ENCODE measurements around the gene KAZALD1. TPM values are rescaled to one million over a fixed set of nuclear protein-coding genes. Genes with fewer than 3 reads are reported as not detected.

KAZALD1 gene
- polyA plus RNA-seq, 2 of the 4 experiments (the other 2 are of a cell fraction): 4.3 to 4.5 TPM

DNA sequence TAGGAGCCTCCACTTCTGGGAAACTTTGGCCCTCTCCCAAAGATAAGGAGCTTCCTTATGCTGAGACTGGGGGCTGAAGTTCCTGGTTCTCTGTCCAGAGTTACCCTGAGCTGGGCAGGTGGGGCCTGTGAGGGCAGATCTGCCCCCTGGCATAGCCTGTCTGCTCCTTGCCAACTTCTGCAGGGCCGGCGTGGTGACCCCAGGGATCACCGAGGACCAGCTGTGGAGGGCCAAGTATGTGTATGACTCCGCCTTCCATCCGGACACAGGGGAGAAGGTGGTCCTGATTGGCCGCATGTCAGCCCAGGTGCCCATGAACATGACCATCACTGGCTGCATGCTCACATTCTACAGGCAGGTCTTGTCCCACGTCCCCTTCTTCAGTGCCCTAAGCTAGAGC lies 26.5 kb upstream of the KAZALD1 start:
- whole genome bisulfite sequencing (ENCODE audit: missing lambda C conversion rate): 94% methylated on average over 6 of the region's 7 CpGs
- Histone ChIP-seq H3K4me3 (no peak overlapping the region), H3K4me2 (no peak overlapping the region), H3K9me3 (no peaks in the 10 kb centered on the region), H3K27ac (no peak overlapping the region), H3K4me1 (peaks cover 13% of the 10 kb centered on the region)
- no peak for ATAC-seq
- CTCF ChIA-PET: interaction anchor here (1.0 to 59.3 kb wide), 6 partner anchors 10 to 107 kb away, joined by 4 to 2364 read pairs (median 84); partner anchors contain the start of genes KAZALD1 and LZTS2
- FAIRE-seq: no peak
- TF ChIP-seq POLR2A (IDR thresholded peaks at IDR 0.05; ENCODE audit: low read length): no peak
- no peak for TF ChIP-seq FOXS1 (CRISPR knock-in tag; IDR thresholded peaks at IDR 0.05)
- TF ChIP-seq CEBPB (IDR thresholded peaks at IDR 0.05): no peak
- TF ChIP-seq, protein P1, sequence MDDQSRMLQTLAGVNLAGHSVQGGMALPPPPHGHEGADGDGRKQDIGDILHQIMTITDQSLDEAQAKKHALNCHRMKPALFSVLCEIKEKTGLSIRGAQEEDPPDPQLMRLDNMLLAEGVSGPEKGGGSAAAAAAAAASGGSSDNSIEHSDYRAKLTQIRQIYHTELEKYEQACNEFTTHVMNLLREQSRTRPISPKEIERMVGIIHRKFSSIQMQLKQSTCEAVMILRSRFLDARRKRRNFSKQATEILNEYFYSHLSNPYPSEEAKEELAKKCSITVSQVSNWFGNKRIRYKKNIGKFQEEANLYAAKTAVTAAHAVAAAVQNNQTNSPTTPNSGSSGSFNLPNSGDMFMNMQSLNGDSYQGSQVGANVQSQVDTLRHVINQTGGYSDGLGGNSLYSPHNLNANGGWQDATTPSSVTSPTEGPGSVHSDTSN (IDR thresholded peaks at IDR 0.05): no peak
- no peak for TF ChIP-seq EP300 (IDR thresholded peaks at IDR 0.05)
- no peak for TF ChIP-seq HOXB13 (CRISPR knock-in tag; IDR thresholded peaks at IDR 0.05; ENCODE audit: low read depth)
- POLR2A ChIA-PET: interaction anchor here (1.1 kb wide), 1 partner anchor 8 kb away, joined by 3 read pairs; no protein-coding TSS in a partner anchor
- DNase-seq (ENCODE audit: low read depth in 1 of 2, low spot score in 1 of 2): no peak

DNA sequence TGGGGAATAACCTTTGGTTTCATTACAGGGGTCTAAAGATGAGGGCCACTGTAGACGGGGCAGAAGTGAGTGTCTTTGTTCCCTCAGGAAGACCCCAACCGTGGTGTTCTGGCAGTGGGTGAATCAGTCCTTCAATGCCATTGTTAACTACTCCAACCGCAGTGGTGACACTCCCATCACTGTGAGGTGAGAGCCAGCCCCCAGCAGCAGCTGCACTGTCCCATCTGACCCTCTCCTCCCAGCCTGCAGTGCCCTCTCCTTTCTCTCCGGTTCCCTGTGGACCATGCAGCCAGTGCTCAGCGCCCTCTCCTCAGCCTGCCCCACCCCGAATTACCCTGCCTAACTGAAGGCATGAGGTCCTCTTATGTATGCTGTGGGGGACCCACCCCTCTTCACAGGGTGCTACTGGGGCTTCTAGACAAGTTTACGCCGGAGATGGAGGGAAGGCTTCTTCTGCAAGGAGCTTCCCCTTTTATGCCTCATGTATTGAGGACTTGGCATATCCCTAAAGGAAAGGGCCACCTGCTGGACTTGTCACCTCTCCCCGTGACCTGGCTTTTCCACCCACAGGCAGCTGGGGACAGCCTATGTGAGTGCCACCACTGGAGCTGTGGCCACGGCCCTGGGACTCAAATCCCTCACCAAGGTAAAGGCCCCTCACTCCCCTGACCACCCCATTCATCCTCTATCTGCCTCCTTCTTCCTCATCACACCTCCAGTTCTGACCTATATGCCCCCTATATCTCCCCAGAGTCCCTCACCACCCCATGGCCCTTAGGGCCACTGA lies 25.7 kb upstream of the KAZALD1 start:
- Histone ChIP-seq H3K27ac (no peak overlapping the region), H3K4me2 (no peak overlapping the region), H3K9me3 (no peaks in the 10 kb centered on the region), H3K4me1 (peaks cover 12% of the 10 kb centered on the region), H3K4me3 (no peak overlapping the region)
- TF ChIP-seq EHMT2 (IDR thresholded peaks at IDR 0.05; ENCODE audit: low read depth): no peak
- TF ChIP-seq MAFK (IDR thresholded peaks at IDR 0.05; ENCODE audit: partially characterized antibody): no peak
- TF ChIP-seq RCOR1 (IDR thresholded peaks at IDR 0.05; ENCODE audit: low read depth, low read length): no peak
- no peak for TF ChIP-seq ZSCAN20 (CRISPR knock-in tag; IDR thresholded peaks at IDR 0.05)
- TF ChIP-seq CHD2 (IDR thresholded peaks at IDR 0.05; ENCODE audit: low read length, partially characterized antibody): no peak
- no peak for TF ChIP-seq EP300 (IDR thresholded peaks at IDR 0.05)
- no peak for TF ChIP-seq GATA3 (IDR thresholded peaks at IDR 0.05; ENCODE audit: borderline replicate concordance)
- no peak for TF ChIP-seq POLR2A (IDR thresholded peaks at IDR 0.05; ENCODE audit: low read length)
- ATAC-seq: no peak
- 82% methylated on average over 8 of the region's 10 CpGs for WGBS (ENCODE audit: missing lambda C conversion rate)
- CTCF ChIA-PET: interaction anchor here (0.6 to 59.3 kb wide), 7 partner anchors 11 to 986 kb away, joined by 3 to 2364 read pairs (median 24); partner anchors contain the start of genes KAZALD1 and LZTS2
- no peak for FAIRE-seq
- no peak for DNase-seq (ENCODE audit: low read depth in 1 of 2, low spot score in 1 of 2)
- POLR2A ChIA-PET: no interaction called here

DNA sequence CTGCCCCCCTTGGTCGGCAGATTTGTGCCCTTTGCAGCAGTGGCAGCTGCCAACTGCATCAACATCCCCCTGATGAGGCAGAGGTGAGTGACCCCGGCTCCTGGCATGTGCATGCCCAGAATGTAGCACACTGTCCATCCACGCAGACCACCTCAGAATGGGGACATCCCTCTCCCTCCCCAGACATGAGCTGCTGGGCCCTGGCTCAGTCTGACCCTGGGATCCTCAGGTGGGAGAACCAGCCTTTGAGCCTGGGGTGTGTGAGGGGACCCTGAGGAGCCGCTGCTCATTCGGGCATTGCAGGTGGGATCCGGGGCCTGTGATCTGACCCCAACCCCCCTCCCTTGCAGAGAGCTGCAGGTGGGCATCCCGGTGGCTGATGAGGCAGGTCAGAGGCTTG lies 25.1 kb upstream of the KAZALD1 start:
- no peak overlapping the region for H3K4me2 ChIP-seq
- FAIRE-seq (no peak), DNase-seq (ENCODE audit: low read depth in 1 of 2, low spot score in 1 of 2) (no peak), ATAC-seq (no peak)
- 72% methylated on average over 3 of the region's 7 CpGs for WGBS (ENCODE audit: missing lambda C conversion rate)
- H3K27ac ChIP-seq: no peak overlapping the region
- TF ChIP-seq HDAC2 (IDR thresholded peaks at IDR 0.05): no peak
- TF ChIP-seq, protein P2, sequence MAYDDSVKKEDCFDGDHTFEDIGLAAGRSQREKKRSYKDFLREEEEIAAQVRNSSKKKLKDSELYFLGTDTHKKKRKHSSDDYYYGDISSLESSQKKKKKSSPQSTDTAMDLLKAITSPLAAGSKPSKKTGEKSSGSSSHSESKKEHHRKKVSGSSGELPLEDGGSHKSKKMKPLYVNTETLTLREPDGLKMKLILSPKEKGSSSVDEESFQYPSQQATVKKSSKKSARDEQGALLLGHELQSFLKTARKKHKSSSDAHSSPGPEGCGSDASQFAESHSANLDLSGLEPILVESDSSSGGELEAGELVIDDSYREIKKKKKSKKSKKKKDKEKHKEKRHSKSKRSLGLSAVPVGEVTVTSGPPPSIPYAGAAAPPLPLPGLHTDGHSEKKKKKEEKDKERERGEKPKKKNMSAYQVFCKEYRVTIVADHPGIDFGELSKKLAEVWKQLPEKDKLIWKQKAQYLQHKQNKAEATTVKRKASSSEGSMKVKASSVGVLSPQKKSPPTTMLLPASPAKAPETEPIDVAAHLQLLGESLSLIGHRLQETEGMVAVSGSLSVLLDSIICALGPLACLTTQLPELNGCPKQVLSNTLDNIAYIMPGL (CRISPR knock-in tag; IDR thresholded peaks at IDR 0.05; ENCODE audit: borderline replicate concordance): no peak
- no peak for TF ChIP-seq CHD4 (IDR thresholded peaks at IDR 0.05; ENCODE audit: borderline replicate concordance)
- no peak for TF ChIP-seq HEYL (CRISPR knock-in tag; IDR thresholded peaks at IDR 0.05)
- no peak for TF ChIP-seq ZSCAN20 (CRISPR knock-in tag; IDR thresholded peaks at IDR 0.05)
- TF ChIP-seq SREBF2 (IDR thresholded peaks at IDR 0.05): no peak
- TF ChIP-seq, protein P3, sequence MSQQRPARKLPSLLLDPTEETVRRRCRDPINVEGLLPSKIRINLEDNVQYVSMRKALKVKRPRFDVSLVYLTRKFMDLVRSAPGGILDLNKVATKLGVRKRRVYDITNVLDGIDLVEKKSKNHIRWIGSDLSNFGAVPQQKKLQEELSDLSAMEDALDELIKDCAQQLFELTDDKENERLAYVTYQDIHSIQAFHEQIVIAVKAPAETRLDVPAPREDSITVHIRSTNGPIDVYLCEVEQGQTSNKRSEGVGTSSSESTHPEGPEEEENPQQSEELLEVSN (IDR thresholded peaks at IDR 0.05; ENCODE audit: borderline replicate concordance, low read depth): no peak
- TF ChIP-seq BHLHE40 (IDR thresholded peaks at IDR 0.05; ENCODE audit: low read depth, low read length): no peak
- no peak for TF ChIP-seq PHF8 (IDR thresholded peaks at IDR 0.05; ENCODE audit: borderline replicate concordance, low read depth)
- TF ChIP-seq, protein P1 (IDR thresholded peaks at IDR 0.05): no peak
- no peak for TF ChIP-seq MAFK (IDR thresholded peaks at IDR 0.05; ENCODE audit: partially characterized antibody)
- no peak for TF ChIP-seq RARB (CRISPR knock-in tag; IDR thresholded peaks at IDR 0.05)
- no peak for TF ChIP-seq NPAS2 (CRISPR knock-in tag; IDR thresholded peaks at IDR 0.05; ENCODE audit: borderline replicate concordance)
- TF ChIP-seq, protein P4, sequence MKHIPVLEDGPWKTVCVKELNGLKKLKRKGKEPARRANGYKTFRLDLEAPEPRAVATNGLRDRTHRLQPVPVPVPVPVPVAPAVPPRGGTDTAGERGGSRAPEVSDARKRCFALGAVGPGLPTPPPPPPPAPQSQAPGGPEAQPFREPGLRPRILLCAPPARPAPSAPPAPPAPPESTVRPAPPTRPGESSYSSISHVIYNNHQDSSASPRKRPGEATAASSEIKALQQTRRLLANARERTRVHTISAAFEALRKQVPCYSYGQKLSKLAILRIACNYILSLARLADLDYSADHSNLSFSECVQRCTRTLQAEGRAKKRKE (CRISPR knock-in tag; IDR thresholded peaks at IDR 0.05; ENCODE audit: low read depth): no peak
- no peak for TF ChIP-seq FOSB (CRISPR knock-in tag; IDR thresholded peaks at IDR 0.05)
- no peak for TF ChIP-seq NFE2L2 (conservative IDR thresholded peaks at IDR 0.05; ENCODE audit: low read length)
- TF ChIP-seq HOXB5 (CRISPR knock-in tag; IDR thresholded peaks at IDR 0.05): no peak
- no peak for TF ChIP-seq KDM5A (IDR thresholded peaks at IDR 0.05)
- no peak overlapping the region for H3K4me3 ChIP-seq
- H3K9me3 ChIP-seq: no peaks in the 10 kb centered on the region
- ChIA-PET CTCF (interaction anchor here (0.6 to 59.3 kb wide), 5 partner anchors 20 to 985 kb away, joined by 3 to 2364 read pairs (median 145); partner anchors contain the start of genes KAZALD1 and LZTS2), POLR2A (no interaction called here)
- H3K4me1 ChIP-seq: peaks cover 16% of the 10 kb centered on the region
